ENCODE data around the gene SNX22.

DNA sequence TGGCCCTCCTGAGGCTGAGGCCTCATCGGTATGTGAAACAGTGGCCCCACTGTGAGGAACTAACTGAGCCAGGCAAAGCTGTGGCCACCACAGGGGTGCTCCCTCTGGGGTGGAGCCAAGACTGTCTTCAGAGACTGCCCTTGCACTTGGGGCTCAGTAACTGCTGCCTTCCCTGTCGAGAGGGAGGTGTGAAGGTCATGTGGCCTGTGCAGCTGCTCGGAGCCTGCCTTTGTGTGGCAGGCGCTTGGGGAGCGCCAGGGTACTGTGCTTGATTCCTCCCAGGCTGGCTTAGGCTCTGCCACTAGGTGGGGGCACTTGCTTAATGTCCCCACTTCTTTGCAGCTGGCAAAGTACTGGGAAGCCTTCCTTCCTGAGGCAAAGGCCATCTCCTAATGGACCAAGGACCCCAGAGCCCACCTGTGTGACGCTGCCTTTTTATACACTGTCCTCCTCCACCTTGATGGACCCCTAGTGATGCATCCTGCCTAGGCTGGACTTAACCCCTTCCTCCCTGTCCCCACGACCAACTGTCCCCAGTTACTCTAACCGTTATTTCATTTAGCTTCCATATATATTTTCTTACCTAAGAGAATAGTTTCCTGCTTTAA, 14.2 kb upstream of the SNX22 start:
- TF ChIP-seq EZH2 (IDR thresholded peaks at IDR 0.05; ENCODE audit: borderline replicate concordance, low read length): no peak
- peak; percentile 21; the same call in 1 of the 2 replicates for TF ChIP-seq CTCF (IDR thresholded peaks at IDR 0.05; ENCODE audit: low read length)
